Astrocyte (in vitro differentiated cells and primary cell): Measurements from ENCODE around the gene MIA.
"Not testable (repeated sequence)": the region's sequence is repeated elsewhere in the genome, so short reads cannot be mapped to it uniquely, and the experiment has no call there.

Experiments
- EZH2 ChIP-seq: IDR thresholded peaks from 2 replicates; pipeline ENCODE4 v1.6.1; 2012; ENCODE audit warnings: mild to moderate bottlenecking, low read length, inconsistent platforms; ENCODE audit not compliant: insufficient read depth
- TF ChIP-seq, protein P1 (sequence below): IDR thresholded peaks from 2 replicates; pipeline ENCODE4 v1.5.1; 2011; ENCODE audit warnings: low read depth, mild to moderate bottlenecking, inconsistent platforms, low read length, moderate library complexity; ENCODE audit not compliant: insufficient read depth

DNA sequence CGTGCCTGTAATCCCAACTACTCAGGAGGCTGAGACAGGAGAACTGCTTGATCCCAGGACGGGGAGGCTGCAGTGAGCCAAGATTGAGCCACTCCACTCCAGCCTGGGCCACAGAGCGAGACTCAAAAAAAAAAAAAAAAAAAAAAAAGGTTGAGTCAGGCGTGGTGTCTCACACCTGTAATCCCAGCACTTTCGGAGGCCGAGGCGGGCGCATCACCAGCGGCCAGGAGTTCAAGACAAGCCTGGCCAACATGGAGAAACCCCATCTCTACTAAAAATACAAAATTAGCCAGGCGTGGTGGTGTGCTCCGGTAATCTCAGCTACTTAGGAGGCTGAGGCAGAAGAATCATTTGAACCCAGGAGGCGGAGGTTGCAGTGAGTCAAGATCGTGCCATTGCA lies 8.9 kb upstream of the MIA start:
- TF ChIP-seq, protein P1, sequence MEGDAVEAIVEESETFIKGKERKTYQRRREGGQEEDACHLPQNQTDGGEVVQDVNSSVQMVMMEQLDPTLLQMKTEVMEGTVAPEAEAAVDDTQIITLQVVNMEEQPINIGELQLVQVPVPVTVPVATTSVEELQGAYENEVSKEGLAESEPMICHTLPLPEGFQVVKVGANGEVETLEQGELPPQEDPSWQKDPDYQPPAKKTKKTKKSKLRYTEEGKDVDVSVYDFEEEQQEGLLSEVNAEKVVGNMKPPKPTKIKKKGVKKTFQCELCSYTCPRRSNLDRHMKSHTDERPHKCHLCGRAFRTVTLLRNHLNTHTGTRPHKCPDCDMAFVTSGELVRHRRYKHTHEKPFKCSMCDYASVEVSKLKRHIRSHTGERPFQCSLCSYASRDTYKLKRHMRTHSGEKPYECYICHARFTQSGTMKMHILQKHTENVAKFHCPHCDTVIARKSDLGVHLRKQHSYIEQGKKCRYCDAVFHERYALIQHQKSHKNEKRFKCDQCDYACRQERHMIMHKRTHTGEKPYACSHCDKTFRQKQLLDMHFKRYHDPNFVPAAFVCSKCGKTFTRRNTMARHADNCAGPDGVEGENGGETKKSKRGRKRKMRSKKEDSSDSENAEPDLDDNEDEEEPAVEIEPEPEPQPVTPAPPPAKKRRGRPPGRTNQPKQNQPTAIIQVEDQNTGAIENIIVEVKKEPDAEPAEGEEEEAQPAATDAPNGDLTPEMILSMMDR, result not testable (repeated sequence)
- TF ChIP-seq EZH2, result not testable (repeated sequence)
